Activated CD4-positive, alpha-beta T cell treated with anti-CD3 and anti-CD28 coated beads, Interleukin-2, amount 50 U/mL, for 16 hours (primary cell): ENCODE results near the gene LUM.
"Not testable (repeated sequence)": the region's sequence is repeated elsewhere in the genome, so short reads cannot be mapped to it uniquely, and the experiment has no call there.

Experiments used
- DNase-seq: peaks from one replicate; pipeline ENCODE4 v3.0.0-alpha.2; 2020

The LUM gene

GRCh38 chr12:91109148-91109564, 2.1 kb downstream of the LUM start:
- peak; percentile 59 for DNase-seq

- DNase-seq = no peak
These were observed 3.0 kb downstream of the LUM start for GRCh38 chr12:91108196-91108755.

DNA sequence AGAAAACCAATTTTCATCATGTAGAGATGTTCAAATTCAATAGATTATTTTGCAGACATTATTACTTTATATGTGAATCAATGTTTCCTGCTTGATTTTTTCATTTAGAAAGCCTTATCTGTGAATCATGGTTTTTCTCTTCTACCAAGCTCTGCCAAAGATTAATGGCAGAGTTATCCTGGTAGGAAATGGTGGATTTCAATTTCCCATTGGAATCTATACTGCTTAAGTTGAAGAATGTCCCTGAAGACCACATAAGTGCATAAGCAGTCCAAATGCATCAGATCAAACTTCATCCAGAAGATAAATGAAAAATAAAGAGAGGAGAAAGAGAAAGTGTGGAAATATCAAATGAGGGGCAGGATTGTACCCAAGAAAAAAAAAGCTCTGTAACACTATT, 5.0 kb downstream of the LUM start:
- no peak for DNase-seq

- DNase-seq = no peak
These were observed 5.5 kb downstream of the LUM start for GRCh38 chr12:91105807-91106206.

DNA sequence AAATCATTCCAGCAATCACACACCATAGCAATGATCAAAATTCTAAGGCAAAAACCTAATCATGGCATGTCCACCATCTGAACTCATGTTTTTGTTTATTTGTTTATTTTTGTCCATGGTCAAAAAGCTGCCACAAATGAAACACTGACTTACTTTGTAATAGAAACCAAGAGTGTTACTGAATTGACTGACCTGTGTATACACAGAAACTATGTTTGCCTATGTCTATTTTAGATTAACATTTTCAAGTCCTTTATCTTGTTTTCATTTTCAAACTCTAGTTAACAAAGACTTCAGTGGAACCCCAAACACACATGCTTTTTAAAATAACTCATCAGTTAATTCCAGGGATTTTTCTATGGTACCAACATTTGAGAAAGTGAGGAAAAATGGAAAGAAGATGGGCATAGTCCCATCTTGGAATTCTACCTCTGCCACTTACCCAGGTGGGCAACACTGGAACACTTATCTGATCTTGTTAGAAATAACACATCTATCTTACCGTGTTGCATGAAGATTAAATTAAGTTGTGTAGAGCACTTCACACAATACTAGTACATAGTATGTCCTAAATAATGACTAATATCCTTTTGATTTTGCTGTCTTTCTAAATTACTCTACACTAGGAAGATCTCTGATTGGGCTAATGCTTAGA, 6.4 kb downstream of the LUM start:
- no peak for DNase-seq

DNA sequence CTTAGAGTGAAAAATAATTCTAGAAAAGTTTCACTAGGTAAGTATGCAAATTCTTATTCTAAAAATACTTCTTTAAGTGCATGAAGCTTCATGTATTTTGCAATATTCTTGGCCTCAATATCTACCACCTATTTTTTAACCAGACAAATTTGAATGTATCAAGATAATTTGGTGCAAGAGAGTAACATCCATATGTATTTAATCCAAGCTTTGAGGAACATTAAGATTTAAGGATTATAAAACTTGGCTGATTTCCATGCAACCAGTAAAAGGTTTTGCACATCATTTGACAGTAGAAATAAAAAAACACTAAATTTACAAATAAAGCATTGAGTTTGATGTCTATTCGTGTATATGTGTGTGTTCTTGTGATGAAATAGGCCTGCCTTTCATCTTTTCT, 7.7 kb downstream of the LUM start:
- DNase-seq = no peak

DNA sequence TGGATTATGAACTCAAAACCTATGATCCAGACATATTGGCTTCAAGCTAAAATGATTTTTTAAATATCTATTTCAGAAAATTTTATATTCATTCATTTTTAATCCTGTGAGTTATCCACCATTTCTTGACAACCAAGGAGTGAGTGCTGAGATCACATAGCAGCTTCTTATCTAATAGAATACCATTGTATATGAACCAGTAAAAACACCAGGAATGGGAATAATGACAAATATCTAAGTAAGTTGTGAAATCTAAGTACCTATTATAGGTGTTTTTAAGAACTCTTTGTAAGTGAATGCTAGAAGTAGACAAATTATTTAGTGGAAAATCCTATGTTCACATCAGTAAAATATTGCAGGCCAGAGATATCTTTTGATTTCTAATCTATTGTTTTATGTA, 8.2 kb downstream of the LUM start:
- DNase-seq = no peak

DNA sequence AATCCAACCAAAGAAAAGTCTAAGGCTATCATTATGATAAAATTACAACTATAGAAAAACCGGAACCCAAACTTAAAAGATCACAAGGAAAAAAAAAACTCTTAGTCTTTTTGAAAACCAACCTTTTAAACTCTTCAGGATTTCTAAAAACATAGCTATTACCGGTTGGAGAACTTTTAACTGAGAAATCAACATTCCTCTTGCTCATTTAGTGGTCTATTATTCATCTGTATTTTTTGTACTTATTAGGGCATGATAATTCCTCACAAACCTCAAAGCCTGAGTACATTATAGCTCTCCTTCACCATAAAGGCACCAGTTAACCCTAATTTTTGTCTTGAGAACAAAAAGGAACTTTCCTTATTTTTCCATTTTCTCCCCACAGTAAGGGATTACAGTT, 10.4 kb downstream of the LUM start:
- no peak for DNase-seq

GRCh38 chr12:91099836-91100235, 11.5 kb downstream of the LUM start:
- DNase-seq = no peak

DNA sequence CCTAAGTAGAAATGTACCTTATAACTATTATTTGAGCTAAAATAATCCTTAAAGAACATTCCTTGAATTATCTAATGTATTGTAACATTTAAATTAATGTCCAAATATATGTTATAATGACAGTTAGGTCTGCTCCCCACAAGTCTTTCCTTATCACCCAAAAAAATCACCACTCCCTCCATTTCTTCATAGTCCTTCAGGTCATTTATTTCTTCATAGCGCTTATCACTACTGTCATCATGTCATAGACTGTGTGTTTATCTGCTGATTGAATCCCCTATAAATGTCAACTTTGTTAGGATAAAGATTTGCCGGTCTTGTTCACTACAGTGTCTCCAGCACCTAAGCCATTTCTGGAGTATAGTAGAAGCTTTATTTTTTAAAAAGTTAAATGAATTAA, 12.0 kb downstream of the LUM start:
- DNase-seq = no peak

DNA sequence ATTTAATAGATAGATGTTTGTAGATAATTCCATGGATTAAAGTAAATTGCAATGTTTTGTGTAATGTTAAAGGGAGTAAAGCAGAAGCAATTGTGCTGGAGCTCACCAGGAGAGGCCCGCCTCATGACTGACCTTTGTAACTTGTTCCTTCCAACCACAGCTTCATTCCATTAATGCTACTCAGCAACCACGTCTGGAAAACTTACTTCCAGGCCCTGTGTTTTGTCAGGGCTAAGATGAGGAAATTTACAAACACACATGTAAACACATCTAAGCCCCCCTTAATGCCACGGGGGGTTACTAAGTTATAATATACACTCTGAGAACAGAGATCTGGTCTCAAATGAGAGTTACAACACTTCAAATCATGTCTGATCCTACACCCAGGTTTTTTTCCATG, 12.4 kb downstream of the LUM start:
- DNase-seq = no peak

- DNase-seq = no peak
These were observed 12.8 kb downstream of the LUM start for GRCh38 chr12:91098461-91098860.

DNA sequence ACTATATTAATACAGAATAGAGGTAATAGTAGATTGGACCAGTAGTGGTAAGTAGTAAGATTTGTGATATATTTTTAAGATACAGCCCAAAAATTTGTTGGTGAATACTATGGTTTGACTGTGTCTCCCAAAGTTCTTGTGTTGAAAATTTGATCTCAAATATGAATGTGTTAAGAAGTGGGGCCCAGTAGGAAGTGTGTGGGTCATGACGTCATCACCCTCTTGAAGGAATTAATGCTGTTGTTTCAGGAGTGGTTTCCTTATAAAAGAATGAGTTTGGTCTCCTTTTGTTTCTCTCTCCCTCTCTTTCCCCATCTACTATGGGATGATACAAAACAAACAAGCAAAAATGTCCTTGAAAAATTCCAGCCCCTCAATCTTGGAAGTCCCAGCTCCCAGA, 16.3 kb downstream of the LUM start:
- no peak for DNase-seq

- no peak for DNase-seq
These were observed 17.1 kb downstream of the LUM start for GRCh38 chr12:91094032-91094662.

DNA sequence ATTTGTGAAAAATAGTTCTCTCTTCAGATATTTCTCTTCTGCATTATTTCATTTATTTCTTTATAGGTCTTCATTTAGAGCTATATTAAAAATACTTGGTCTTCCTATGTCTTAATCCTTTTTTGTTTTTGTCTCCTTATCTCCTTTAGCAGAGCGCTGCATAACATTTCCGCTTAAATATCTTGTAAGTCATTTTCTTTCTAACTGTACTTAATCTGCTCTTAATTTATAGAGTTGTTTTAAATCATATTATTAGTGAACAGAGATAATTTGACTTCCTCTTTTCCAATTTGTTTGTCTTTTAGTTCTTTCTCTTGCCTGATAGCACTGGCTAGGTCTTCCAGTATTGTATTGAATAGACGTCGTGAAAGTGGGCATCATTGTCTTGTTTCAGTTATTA, 18.0 kb downstream of the LUM start:
- DNase-seq = no peak

DNA sequence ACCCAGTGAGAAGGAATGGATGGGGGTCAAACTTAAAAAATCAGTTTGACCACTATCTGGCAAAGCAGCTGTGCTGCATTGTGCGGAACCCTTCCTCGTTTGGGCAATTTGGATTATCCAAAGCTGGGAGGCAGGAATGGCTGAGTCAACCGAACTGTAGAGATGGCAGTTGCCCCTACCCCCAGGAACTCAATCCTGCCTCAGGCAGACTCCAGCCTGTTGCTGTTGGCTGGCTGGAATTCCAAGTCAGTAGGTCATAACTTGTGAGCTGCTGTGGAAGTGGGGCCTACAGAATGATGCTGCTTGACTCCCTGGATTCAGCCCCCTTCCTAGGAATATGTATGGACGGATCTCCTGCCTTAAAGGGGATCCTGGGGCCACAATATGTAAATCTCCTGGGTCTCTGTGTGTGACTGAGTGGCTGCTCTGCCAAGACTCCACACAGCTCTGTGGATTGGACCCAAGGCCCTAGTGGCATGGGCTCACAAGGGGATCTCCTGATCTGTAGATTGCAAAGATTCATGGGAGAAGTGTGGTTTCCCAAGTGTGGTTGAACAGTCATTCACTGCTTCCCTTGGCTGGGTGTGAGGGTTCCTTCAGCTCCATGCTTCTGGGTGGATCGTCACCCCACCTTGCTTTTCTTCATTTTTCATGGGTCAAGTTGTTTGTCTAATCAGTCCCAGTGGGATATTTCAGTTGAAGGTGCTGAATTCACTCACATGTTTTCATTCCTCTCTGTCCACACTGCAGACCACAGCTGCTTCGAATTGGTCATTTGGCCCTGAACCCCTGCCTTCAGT, 19.2 kb downstream of the LUM start:
- DNase-seq = no peak

DNA sequence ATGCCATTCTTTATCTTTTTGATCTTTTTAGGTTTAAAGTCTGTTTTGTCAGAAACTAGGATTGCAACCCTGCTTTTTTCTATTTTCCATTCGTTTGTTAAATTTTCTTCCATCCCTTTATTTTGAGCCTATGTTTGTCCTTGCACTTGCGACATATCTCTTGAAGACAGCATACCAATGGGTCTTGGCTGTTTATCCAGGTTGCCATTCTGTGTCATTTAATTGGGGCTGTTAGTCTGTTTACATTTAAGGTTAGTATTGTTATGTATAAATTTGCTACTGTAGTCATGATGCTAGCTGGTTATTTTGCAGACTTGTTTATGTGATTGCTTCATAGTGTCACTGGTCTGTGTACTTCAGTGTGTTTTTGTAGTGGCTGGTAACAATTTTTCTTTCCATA, 21.3 kb downstream of the LUM start:
- DNase-seq = not testable (repeated sequence)

DNA sequence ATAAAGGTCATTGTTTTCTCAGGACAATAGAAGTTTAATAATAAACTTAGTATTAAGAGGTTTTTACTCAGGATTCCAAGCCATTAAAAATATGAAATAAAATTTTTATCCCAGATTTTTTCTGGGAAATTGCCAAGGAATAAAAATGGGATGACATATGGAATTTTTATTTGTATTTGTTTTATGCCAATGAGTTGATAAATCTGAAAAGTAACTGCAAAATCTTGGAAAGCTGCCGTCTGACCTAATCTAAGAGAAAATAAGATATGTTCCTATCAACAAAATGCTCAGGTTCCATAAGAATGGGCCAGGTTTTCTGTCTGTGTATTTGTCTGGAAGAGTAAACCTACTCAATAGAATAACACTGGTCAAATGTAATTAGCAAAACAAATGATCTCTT, 31.3 kb downstream of the LUM start:
- no peak for DNase-seq

GRCh38 chr12:91078501-91078900, 32.8 kb downstream of the LUM start:
- DNase-seq = no peak

- DNase-seq = no peak
These were observed 33.9 kb downstream of the LUM start for GRCh38 chr12:91077228-91077954.

DNA sequence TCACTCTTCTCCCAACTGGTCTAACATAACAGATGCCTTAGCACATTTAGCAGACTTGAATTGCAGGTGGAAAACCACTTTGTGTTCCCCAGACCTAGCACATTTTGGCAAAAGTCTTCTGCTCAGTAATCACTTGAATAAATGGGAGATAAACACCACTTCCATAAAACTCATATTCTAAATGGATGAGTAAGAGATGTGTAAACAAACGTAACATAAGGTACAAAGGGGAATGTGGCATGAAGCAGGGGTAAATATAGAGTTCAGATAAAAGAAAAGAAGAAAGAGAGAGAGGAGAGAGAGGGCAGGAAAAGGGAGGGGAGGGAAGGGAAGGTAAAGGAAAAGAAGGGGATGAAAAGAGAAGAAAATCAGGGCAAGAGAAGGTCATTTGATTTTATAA, 36.4 kb downstream of the LUM start:
- no peak for DNase-seq

- no peak for DNase-seq
These were observed 37.1 kb downstream of the LUM start for GRCh38 chr12:91074154-91074709.

- DNase-seq = no peak
These were observed 37.9 kb downstream of the LUM start for GRCh38 chr12:91073426-91073825.
